HepG2 (cell line): ENCODE measurements around the gene LCP2. TPM values are rescaled to one million over a fixed set of nuclear protein-coding genes. Genes with fewer than 3 reads are reported as not detected.

Experiments
- ATAC-seq: fragments of 200-7000 bp; cut with Tn5 transposase; 3 replicates; pipeline ENCODE4 v1.9.1; 2020; ENCODE audit warnings: mild to moderate bottlenecking, moderate library complexity
- BruUV-seq: library from RNA; stranded (reverse); fragments of 400-500 nt; replicated peaks from 2 replicates; lab custom pipeline; 2021; lab: Mats Ljungman, UMichigan
- CTCF ChIA-PET: fragments of 300-600 bp; formaldehyde crosslinking; extraction: SDS; loops from one replicate; lab custom pipeline; 2021; ENCODE audit warnings: low total read pairs, inconsistent platforms, low intra/inter-chr PET ratio; lab: Yijun Ruan, JAX
- POLR2A ChIA-PET: fragments of 350-600 bp; sonication (Branson Sonifier 250); formaldehyde crosslinking; loops from one replicate; lab custom pipeline; 2020; ENCODE audit warnings: antibody characterized with exemption, inconsistent platforms; lab: Yijun Ruan, JAX
- DNase-seq: peaks from one replicate; pipeline ENCODE4 v3.0.0-alpha.2; 2015; ENCODE audit warnings: low spot score
- FAIRE-seq: peaks from 3 replicates; lab custom pipeline; 2011; peaks lifted over from hg19 to GRCh38; lab: Jason Lieb, UNC
- H2AFZ ChIP-seq: one replicate; pipeline ENCODE4 v1.6.1; 2011; ENCODE audit warnings: low read length, inconsistent platforms
- H3K27ac ChIP-seq: fragments of 300-600 bp; 3 replicates; pipeline ENCODE4 v1.8.0; 2011; ENCODE audit warnings: mixed run types, mild to moderate bottlenecking, mixed read lengths, low read length, inconsistent platforms; ENCODE audit not compliant: insufficient read depth; ENCODE audit errors: extremely low read length
- H3K27me3 ChIP-seq, 2 experiments: fragments of 200-600 bp in 1 of 2; 2 replicates in 1 of 2; 3 replicates in 1 of 2; pipeline versions ENCODE4 v1.6.0 to v1.8.0; 2011; ENCODE audit warnings: low read length in 2 of 2, mild to moderate bottlenecking in 2 of 2, moderate library complexity in 2 of 2, inconsistent platforms in 1 of 2; ENCODE audit not compliant: insufficient read depth in 2 of 2, control insufficient read depth in 1 of 2
- H3K36me3 ChIP-seq, 2 experiments: fragments of 200-600 bp in 1 of 2; replicated peaks in 1 of 2; 2 replicates in 1 of 2; 3 replicates in 1 of 2; pipeline versions ENCODE4 v1.5.1 to v1.8.0; 2011; ENCODE audit warnings: low read length in 2 of 2, inconsistent platforms in 1 of 2; ENCODE audit not compliant: insufficient read depth in 2 of 2, control insufficient read depth in 1 of 2
- H3K4me1 ChIP-seq: 2 replicates; pipeline ENCODE4 v1.5.1; 2012; ENCODE audit warnings: low read length, inconsistent platforms; ENCODE audit not compliant: insufficient read depth
- H3K4me2 ChIP-seq: 2 replicates; pipeline ENCODE4 v1.6.0; 2011; ENCODE audit warnings: low read depth, low read length, inconsistent platforms
- H3K4me3 ChIP-seq, 3 experiments: fragments of 200-600 bp in 1 of 3; sonication (generic), shearing (Covaris generic) in 1 of 3; replicated peaks in 1 of 3; 2 replicates each; pipeline ENCODE4 v1.5.1; 2011 to 2016; ENCODE audit warnings: low read length in 3 of 3, inconsistent platforms in 2 of 3, low read depth in 2 of 3, mild to moderate bottlenecking in 2 of 3, control low read depth in 1 of 3, mixed read lengths in 1 of 3; ENCODE audit not compliant: insufficient read depth in 1 of 3
- H3K79me2 ChIP-seq: one replicate; pipeline ENCODE4 v1.6.1; 2011; ENCODE audit warnings: low read length, inconsistent platforms; ENCODE audit not compliant: insufficient read depth
- H3K9ac ChIP-seq: 2 replicates; pipeline ENCODE4 v1.6.0; 2011; ENCODE audit warnings: mild to moderate bottlenecking, low read depth, low read length, inconsistent platforms; ENCODE audit not compliant: insufficient read depth
- H3K9me3 ChIP-seq: 2 replicates; pipeline ENCODE4 v1.5.1; 2012; ENCODE audit warnings: mild to moderate bottlenecking, low read length
- H4K20me1 ChIP-seq: 2 replicates; pipeline ENCODE4 v1.6.0; 2011; ENCODE audit warnings: inconsistent platforms, mild to moderate bottlenecking, low read length, moderate library complexity; ENCODE audit not compliant: insufficient read depth
- FOXA3 ChIP-seq: IDR thresholded peaks from 2 replicates; pipeline ENCODE4 v1.6.1; 2016; ENCODE audit warnings: missing genetic modification reagents, missing compliant biosample characterization
- FUBP1 ChIP-seq: sonication (generic); formaldehyde crosslinking; IDR thresholded peaks from 2 replicates; pipeline ENCODE4 v1.5.1; 2020; ENCODE audit warnings: missing genetic modification reagents, mild to moderate bottlenecking, borderline replicate concordance
- GATAD2A ChIP-seq: IDR thresholded peaks from 2 replicates; pipeline ENCODE4 v1.6.1; 2016
- HCFC1 ChIP-seq: fragments of 150-350 bp; IDR thresholded peaks from 2 replicates; pipeline ENCODE4 v1.6.1; 2014; ENCODE audit warnings: low read depth, low read length
- KAT2B ChIP-seq: fragments of 150-350 bp; IDR thresholded peaks from 2 replicates; pipeline ENCODE4 v1.6.1; 2014; ENCODE audit warnings: low read depth, low read length, borderline replicate concordance
- KAT7 ChIP-seq: IDR thresholded peaks from 2 replicates; pipeline ENCODE4 v1.6.1; 2018; ENCODE audit warnings: borderline replicate concordance, missing compliant biosample characterization
- ONECUT2 ChIP-seq: sonication (generic); formaldehyde crosslinking; IDR thresholded peaks from 2 replicates; pipeline ENCODE4 v1.4.0; 2020; ENCODE audit warnings: missing genetic modification reagents
- PAXIP1 ChIP-seq: sonication (generic); formaldehyde crosslinking; conservative IDR thresholded peaks from 2 replicates; pipeline ENCODE4 v1.4.0; 2020; ENCODE audit warnings: mild to moderate bottlenecking, missing genetic modification reagents, moderate library complexity
- RAD21 ChIP-seq: fragments of 450-650 bp; formaldehyde crosslinking; IDR thresholded peaks from 2 replicates; pipeline ENCODE4 v1.5.0; 2020; ENCODE audit warnings: mild to moderate bottlenecking
- SNAPC5 ChIP-seq: sonication (generic); formaldehyde crosslinking; IDR thresholded peaks from 2 replicates; pipeline ENCODE4 v1.8.1; 2023; ENCODE audit warnings: mild to moderate bottlenecking, missing genetic modification reagents, borderline replicate concordance
- TP53 ChIP-seq: sonication (generic); formaldehyde crosslinking; conservative IDR thresholded peaks from 2 replicates; pipeline ENCODE4 v1.4.0; 2020; ENCODE audit warnings: missing genetic modification reagents
- ZNF576 ChIP-seq: sonication (generic); formaldehyde crosslinking; IDR thresholded peaks from 2 replicates; pipeline ENCODE4 v1.4.0; 2020; ENCODE audit warnings: mild to moderate bottlenecking, missing genetic modification reagents
- ZNF629 ChIP-seq: sonication (generic); formaldehyde crosslinking; conservative IDR thresholded peaks from 2 replicates; pipeline ENCODE4 v1.5.0; 2020; ENCODE audit warnings: missing genetic modification reagents
- ZNF816 ChIP-seq: sonication (generic); formaldehyde crosslinking; IDR thresholded peaks from 2 replicates; pipeline ENCODE4 v1.8.0; 2022; ENCODE audit warnings: missing genetic modification reagents, mild to moderate bottlenecking, borderline replicate concordance
- WGBS: methylation state at CpG from one replicate; pipeline ENCODE4 v1.1.6; 2017; ENCODE audit warnings: low lambda C conversion rate; 5-methylcytosine and 5-hydroxymethylcytosine counted together
- in situ Hi-C: cut with HindIII; loops from 2 replicates; pipeline ENCODE4 v1.10.0; 2017; ENCODE audit warnings: low pct_unique_long_range_greater_than_20kb; ENCODE audit not compliant: extremely low pct_ligation_motif_present
- intact Hi-C: fragments of 100-400 bp; cut with micrococcal nuclease; formaldehyde crosslinking; loops from one replicate; pipeline ENCODE4 v1.10.0; 2022; ENCODE audit not compliant: unreplicated experiment
- polyA plus RNA-seq, 8 experiments: library from polyadenylated mRNA; depleted of rRNA in 3 of 8; stranded (reverse) in 7 of 8; unstranded in 1 of 8; fragments of >200 nt; fragmentation: Illumina TruSeq in 4 of 8; extraction: Trizol in 4 of 8; gene quantifications; 2 replicates each; pipeline versions ENCODE4 v1.2.1 to v1.2.3, GENCODE V29; 2011 to 2016; ENCODE audit warnings: low read depth in 4 of 8, missing spikeins in 1 of 8, mixed read lengths in 1 of 8; ENCODE audit not compliant: insufficient read depth in 1 of 8
- total RNA-seq, 5 experiments: library from RNA; depleted of rRNA; stranded (reverse); fragments of >200 nt; fragmentation: Illumina TruSeq; extraction: Trizol; gene quantifications; 2 replicates each; pipeline ENCODE4 v1.2.3, GENCODE V29; 2016; ENCODE audit warnings: low read depth in 1 of 5

LCP2 gene
- total and polyA plus RNA-seq, 2 of the 13 experiments (the other 11 are each of a cell fraction or from before 2014, with no cell fraction given), result not detected

GRCh38 chr5:170206958-170207357 lies 90.6 kb downstream of the LCP2 start:
- no TSS peak for BruUV-seq
- ChIA-PET POLR2A (no interaction called here), CTCF (no interaction called here)
- Histone ChIP-seq H2AFZ (no peak overlapping the region), H3K9me3 (no peaks in the 10 kb centered on the region), H4K20me1 (no peaks in the 10 kb centered on the region), H3K9ac (no peak overlapping the region), H3K4me1 (no peaks in the 10 kb centered on the region), H3K27ac (no peak overlapping the region), H3K36me3 (no peaks in the 10 kb centered on the region), H3K4me2 (no peak overlapping the region), H3K4me3 (no peak overlapping the region), H3K27me3 (peaks cover 0 to 9% of the 10 kb centered on the region in 2 experiments; a peak in 1 of 5 replicates), H3K79me2 (no peaks in the 10 kb centered on the region)
- WGBS, result 5% methylated on average over 8 of the region's 8 CpGs
- TF ChIP-seq ZNF629 (CRISPR knock-in tag), result peak; percentile 57; the same call in 1 of the 2 replicates
- no peak for TF ChIP-seq KAT7
- no peak for TF ChIP-seq HCFC1
- 0 out of 2 replicates have a peak, but pooled peaks have one; percentile 26 for TF ChIP-seq GATAD2A (CRISPR knock-in tag)
- TF ChIP-seq FUBP1 (CRISPR knock-in tag), result no peak
- TF ChIP-seq TP53, result no peak
- TF ChIP-seq RAD21 (CRISPR knock-in tag), result no peak
- TF ChIP-seq SNAPC5 (CRISPR knock-in tag), result no peak
- peak; percentile 50; the same call in 1 of the 2 replicates for TF ChIP-seq ONECUT2 (CRISPR knock-in tag)
- TF ChIP-seq ZNF576, result no peak
- TF ChIP-seq FOXA3 (CRISPR knock-in tag), result peak; percentile 61; the same call in 1 of the 2 replicates
- no peak for TF ChIP-seq ZNF816
- TF ChIP-seq PAXIP1 (CRISPR knock-in tag), result peak; percentile 25; the same call in 1 of the 2 replicates
- peak; percentile 55; the same call in 1 of the 2 replicates for TF ChIP-seq KAT2B
- no peak for FAIRE-seq
- in situ Hi-C loops (no loop called here), intact Hi-C loops (no loop called here)
- no peak for ATAC-seq
- DNase-seq, result no peak
